D721Med (cell line): ENCODE results near the gene RGS1.
A peak's percentile ranks its signal among the peaks of the same experiment; 100 is the strongest.

Source experiments
- DNase-seq: peaks from one replicate; pipeline ENCODE4 v3.0.0; 2011; ENCODE audit warnings: low spot score; ENCODE audit not compliant: insufficient read length
- FAIRE-seq: peaks from 2 replicates; lab custom pipeline; 2011; peaks lifted over from hg19 to GRCh38; lab: Jason Lieb, UNC
- CTCF ChIP-seq: IDR thresholded peaks from 2 replicates; pipeline ENCODE4 v1.5.1; 2012; ENCODE audit warnings: mild to moderate bottlenecking, control low read depth; ENCODE audit not compliant: insufficient read depth; ENCODE audit errors: missing control alignments

Gene RGS1

GRCh38 chr1:192534666-192535065, 40.9 kb upstream of the RGS1 start:
- no peak for TF ChIP-seq CTCF
- FAIRE-seq (no peak), DNase-seq (no peak)

GRCh38 chr1:192535916-192536664, 39.5 kb upstream of the RGS1 start:
- no peak for TF ChIP-seq CTCF
- no peak for DNase-seq
- peak; percentile 35 for FAIRE-seq

GRCh38 chr1:192538407-192539296, 36.9 kb upstream of the RGS1 start:
- FAIRE-seq: no peak
- DNase-seq: no peak
- TF ChIP-seq CTCF: no peak

GRCh38 chr1:192539297-192540092, 36.1 kb upstream of the RGS1 start:
- no peak for FAIRE-seq
- no peak for TF ChIP-seq CTCF
- DNase-seq: no peak

- DNase-seq: no peak
Observed at GRCh38 chr1:192543445-192543844, 32.1 kb upstream of the RGS1 start.

More at GRCh38 chr1:192543445-192543844, 32.1 kb upstream of the RGS1 start:
- no peak for TF ChIP-seq CTCF
- no peak for FAIRE-seq
